NCI-H128 (cell line): ENCODE data around the gene CNDP1.

ENCODE experiments used
- DNase-seq: peaks from one replicate; lab custom pipeline; 2025; ENCODE audit not compliant: unreplicated experiment; lab: John Stamatoyannopoulos, UW

Gene CNDP1

DNA sequence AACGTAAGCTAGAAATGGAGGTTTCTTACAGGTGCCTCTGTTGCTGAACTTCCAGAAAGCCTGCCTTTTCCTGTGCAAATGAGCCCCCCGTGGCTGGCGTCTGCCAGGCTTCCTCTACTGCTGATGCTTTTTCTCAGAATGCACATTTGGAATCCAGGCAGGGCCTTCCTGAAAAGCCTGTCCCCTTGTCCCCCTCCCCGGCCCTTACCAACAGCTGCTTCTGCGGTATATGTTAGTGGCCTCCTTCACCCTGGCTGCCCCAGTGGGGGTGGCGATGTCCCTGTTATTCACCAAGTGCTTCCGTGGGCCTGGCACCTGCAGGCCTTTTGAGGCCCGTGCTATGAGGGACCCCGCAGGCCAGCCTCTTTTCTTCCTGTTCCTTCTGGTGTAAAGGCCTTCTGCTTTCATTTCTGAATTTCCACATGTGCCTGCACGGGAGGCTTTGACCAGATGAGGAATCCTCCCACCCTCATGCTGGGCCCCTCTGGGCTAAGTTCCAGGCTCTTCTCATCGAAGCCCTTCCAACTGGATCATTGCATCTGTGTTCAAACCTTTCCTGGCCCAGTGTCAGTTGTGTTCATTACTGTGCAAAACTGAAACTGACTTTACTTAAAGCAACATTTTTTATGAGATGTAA lies 27.7 kb upstream of the CNDP1 start:
- DNase-seq, result no peak

DNA sequence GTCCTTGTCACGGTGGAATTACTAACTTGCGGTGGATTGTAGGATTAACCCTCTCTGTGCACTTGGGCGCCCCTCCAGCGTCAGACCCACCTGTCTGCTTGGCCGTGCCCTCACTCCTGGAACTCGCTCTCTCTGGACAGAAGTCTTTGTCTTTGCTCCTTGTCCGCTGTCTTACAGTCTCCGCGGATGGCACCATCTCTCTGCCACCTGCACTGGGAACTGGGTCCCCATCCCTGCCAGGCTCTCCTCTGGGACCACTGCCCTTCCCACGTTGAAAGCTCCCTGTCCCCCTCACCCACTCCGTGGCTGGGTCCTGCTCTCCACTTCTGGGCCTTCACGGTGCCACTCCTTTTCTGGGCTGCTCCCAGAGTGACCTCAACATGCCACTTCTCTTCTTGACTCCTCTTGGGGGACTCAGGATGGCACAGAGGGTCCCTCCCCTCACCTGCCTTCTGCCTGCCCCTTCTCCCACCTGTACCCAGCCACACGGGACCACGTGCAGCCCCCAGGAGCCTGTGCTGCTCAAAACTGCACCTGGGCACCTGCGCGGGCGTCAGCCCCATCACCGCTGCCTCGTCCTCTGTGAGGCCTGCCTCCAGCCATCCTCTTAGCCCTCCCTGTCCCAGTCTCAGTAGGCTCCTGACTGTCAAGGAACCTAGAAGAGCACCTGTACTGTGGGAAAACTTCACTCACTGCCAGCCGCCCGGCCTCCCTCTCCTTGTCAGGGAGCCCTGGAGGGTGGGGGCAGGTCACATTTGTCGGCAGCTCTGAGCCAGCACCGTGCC lies 27.0 kb upstream of the CNDP1 start:
- DNase-seq, result no peak

DNA sequence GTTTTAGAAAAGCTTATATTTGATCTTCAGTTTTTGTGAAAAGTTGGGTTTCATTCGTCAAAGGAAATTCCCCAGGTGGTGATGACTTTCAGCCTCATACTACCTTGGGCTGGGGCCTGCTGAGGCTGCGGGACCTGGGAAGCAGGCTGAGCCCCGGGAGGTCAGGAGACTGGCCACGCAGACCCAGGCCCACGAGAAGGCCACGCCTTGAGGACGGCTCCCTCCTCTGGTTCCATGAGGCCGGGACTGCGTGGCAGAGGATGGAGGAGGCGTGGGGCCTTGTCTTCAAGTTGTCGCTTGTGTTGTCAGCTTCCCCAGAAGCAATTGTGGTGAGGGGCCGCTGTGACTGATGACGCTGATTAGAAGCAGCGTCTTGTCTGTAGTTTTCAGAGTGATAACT lies 26.4 kb upstream of the CNDP1 start:
- DNase-seq, result no peak

DNA sequence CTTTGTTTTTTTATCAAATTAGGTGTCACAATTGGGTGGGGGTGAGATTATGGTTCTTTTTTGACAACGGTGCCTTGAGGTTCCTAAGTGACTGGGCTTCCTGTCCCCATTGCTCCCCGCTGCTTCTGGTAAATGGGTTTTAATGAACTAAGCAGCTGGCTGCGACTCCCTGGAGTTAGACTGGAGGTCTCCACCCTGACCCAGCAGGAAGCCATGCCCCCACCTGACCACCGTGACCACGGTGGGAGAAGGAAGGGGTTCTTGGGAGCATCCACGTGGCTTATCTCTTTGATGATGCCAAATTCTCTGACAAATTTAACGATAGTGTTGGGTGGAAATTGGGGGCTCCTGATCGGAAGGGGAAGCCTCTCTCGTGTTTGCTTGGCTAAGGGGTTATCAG lies 25.9 kb upstream of the CNDP1 start:
- DNase-seq, result no peak

DNA sequence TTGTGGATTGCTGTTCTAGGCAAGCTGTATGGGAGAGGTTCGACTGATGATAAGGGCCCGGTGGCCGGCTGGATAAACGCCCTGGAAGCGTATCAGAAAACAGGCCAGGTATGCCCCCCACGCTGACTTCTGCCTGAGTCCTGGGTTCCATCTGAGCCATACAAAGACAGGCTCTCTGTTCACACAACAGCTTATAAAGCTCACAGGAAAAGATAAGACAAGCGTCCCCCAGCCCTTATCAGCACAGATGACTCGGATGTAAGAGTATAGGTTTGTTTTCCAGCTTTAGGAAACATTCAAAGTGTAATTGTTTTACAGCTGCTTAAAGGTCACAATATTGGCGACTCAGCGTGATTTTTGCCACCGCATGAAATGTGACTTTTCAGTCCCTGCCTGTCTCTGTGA lies 25.5 kb upstream of the CNDP1 start:
- DNase-seq, result no peak

DNA sequence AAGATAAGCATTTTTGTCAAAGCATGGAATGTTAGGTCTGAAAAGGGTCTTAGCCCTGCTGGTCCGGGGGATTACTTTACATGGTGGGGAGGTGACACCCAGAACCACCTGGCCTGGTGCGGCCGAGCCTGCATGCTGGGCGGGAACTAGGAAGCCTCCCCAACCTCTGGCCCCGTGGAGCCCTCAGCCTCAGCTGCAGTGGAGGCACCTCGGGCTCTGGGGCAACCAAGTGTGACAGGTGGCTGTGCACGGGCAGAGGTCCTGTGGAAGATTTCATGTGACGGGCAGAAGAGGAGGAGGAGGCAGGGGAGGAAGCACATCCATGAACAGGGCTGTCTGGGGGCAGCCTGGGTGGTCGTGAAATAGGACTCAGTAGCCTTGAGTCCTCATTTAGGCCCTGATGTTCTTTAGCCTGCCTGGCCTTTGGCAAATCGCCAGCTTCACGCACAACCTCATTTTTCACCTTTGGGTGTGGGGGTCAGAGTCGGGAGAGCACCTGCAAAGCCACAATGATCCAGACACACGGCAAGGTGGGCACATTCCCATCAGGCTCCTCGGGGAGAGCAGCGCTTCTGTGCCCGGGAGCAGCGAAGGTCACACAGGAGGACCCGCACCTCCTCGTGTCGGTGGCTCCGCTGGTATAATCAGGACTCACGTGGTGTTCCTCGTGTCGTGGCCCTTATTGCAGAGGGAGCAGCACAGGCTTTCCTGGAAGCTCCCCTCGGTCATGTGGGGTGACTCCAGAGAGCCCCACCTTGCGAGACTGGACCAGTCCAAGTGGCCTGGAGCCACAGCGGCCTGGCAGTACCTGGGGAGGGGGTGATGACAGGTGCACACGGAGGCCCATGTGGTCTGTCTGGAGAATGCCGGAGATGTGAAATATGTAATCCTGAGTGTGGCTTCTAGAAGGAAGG lies 24.2 kb upstream of the CNDP1 start:
- DNase-seq, result no peak

DNA sequence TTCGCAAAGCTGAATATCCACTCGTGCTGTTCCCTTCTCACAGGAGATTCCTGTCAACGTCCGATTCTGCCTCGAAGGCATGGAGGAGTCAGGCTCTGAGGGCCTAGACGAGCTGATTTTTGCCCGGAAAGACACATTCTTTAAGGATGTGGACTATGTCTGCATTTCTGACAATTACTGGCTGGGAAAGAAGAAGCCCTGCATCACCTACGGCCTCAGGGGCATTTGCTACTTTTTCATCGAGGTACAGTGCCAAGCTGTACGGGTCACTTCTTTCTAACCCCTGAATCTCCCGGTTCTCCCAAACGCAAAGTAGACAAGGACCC lies 23.6 kb upstream of the CNDP1 start:
- no peak for DNase-seq

DNA sequence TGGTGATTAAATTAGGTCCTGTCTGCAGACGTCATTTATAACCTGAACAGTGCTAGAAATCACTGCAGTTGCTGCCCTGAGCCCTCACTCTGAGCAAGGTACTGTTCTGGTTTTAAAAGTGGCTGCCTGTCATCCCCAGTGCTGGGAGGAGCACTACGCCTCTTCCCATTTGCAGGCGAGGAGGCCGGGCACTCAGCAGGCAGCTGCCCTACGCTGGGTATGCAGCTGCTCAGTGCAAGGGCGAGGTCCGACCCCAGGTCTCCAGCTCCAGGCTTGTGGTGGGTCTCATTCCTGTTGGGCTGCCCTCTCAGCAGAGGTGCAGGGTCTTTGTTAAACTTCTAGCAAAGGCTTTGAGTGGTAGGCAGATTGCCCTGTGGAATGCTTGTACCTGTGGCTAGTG lies 22.5 kb upstream of the CNDP1 start:
- DNase-seq, result no peak

DNA sequence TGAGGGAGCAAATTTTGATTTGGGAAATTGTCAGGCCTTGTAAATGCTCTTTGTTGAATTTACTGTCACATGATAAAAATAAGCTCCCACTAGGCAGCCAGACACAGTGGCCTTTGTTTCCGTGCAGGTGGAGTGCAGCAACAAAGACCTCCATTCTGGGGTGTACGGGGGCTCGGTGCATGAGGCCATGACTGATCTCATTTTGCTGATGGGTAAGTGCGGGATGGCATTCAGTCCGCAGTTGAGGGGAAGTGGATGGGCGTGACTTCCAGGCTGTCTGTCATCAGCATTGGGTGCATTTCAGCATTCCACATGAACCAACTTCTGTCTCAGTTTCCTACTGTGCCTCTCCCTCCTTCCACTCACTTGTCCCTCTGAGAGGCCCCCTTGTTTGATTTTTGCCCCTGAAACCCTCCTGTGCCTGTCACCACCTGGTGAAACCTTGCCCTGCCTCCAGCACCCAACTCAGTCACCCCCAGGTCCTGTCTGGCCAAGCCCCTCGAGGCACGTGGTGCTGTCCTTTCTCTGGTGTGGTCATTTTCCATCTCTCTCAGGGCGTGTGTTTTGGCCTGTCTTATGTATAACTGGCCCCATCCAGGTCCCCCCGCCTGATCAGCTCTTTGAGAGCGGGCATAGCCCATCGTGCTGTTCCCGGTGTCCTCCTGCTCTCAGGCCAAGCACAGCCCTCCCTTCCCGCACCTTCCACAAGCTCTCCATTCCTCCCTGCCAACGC lies 21.8 kb upstream of the CNDP1 start:
- DNase-seq, result no peak

DNA sequence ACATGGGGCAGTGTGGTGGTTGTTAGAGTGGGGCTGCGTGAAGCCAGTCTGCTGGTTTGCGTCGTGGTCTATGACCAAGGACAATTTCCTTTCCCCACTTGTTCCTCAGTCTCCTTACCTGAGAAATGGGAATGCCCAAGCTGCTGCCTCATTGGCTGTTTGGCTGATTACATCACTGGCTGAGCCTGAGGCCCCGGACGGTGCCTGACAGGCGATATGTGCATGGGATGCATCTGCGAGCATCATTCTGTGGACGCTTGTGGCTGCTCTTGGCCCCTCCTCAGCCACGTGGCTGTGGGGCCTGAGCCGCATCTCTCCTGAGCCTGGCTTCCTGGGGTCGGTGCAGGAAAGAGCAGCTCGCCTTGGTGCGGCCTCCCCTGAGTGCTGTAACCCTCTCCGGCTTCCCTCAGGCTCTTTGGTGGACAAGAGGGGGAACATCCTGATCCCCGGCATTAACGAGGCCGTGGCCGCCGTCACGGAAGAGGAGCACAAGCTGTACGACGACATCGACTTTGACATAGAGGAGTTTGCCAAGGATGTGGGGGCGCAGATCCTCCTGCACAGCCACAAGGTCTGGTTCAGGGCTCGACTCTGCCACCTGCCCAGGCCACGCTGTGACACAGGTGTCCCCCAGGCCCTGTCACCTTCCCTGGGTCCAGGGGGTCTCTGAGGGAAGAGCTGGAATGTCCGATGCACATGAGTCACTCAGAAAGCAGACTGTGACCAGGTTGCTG lies 21.0 kb upstream of the CNDP1 start:
- DNase-seq, result no peak

DNA sequence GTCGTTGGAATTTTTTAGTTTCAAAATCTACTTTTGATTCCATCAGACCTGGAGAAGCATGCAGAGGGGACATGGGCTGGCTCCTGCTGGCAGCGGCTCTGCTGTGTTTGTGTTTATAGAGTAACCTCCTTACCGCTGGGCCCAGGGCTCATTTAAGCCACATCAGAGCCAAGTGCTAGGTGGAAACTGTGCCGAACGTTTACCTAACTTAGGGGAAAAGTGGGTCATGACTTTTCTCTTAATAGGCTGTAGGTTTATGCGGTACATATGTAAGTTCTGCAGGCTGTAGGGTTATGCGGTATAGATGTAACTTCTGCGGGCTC lies 20.5 kb upstream of the CNDP1 start:
- no peak for DNase-seq

DNA sequence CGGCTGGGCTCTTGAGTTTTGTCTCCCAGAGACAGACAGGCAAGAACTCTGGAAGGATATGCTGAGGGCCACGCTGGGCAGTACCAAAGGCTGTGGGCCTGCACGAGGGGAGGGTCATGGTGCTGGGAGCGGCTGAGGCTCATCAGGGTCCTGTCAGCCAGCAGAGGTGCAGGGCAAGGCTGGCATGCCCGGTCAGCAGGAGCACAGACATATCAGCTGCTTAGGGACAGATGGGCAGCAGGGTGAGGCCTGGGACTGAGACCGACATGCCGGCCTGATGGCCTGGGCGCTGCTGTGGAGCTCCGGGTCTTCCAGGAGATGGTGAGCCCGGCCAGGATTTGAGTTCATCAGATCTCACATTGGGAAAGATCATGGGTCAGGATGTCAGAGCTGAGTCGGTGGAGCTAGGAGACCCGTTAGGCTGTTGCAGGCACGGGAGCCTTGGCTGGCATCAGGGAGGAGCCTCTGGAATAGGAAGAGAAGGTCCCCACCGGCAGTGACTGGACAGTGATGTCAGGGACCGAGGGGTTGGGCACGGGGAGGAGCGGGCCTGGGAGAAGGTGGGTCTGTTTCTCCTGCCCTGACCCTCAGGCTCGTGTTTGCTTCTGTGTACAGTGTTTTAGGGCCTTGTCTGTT lies 19.3 kb upstream of the CNDP1 start:
- no peak for DNase-seq

DNA sequence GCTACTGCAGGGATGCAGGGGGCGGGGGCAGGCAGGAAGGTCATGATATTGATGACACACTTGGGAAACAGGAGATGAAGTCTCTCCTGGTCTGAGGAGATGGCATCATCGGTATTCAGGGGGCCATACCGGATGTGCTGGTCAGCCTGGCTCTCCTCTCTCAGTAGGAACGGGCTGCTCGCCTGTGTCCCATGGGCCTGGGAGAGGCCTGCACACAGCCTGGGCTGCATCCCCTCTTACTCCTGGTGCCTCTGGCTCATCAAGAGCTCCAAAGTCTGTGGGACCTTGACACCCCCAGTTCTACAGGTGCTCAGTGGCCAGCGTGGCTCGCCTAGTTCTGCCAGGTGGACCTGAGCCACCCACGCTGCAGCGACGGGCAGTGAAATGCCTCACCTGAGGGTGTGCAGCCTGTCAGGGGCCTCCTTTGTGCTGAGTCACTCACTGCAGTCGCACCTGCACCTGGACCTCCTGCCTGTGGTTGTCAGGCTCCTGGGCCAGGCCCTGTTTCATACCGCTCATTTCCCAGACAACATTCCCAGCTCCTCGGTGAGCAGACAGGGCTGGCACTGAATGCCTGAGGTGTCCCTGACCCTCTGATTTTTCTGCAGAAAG lies 18.6 kb upstream of the CNDP1 start:
- DNase-seq, result no peak

DNA sequence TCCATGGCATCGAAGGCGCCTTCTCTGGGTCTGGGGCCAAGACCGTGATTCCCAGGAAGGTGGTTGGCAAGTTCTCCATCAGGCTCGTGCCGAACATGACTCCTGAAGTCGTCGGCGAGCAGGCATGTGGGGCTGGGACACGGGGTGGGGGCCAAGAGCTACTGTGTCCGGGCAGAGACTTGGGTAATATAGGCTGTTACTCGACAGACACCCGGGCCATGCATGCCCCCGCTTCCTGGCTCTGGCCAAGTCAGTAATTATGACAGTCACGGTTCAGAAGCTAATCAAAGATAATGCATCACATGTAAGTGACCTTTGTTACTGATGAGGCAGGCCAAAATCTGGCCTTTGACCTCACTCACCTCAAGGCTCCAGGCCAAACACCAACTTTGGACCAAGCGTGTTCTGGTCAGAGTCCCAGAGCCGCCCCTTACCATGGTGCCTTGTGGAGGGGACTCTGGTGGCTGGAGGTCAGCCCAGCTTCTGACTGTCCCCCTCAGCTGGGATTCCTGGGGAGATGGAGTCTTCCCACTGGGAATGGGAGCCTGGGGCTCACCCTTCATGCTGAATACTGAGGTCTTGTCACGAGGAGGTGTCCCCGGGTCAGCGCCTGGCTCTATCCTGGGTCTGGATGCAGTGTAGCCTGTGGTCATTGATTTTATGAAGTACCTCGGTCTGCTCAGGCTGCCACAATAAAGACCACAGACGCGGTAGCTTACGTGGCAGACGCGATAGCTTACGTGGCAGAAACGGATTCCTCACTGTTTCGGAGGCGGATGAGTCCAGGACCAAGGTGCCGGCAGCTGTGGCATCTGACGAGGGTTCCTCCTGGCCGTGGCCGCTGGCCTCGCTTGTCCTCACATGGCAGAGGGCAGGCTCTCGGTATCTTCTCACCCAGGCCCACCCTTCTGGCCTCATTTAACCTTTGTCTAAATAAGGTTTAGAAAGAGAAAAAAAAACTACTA lies 17.7 kb upstream of the CNDP1 start:
- DNase-seq, result no peak

DNA sequence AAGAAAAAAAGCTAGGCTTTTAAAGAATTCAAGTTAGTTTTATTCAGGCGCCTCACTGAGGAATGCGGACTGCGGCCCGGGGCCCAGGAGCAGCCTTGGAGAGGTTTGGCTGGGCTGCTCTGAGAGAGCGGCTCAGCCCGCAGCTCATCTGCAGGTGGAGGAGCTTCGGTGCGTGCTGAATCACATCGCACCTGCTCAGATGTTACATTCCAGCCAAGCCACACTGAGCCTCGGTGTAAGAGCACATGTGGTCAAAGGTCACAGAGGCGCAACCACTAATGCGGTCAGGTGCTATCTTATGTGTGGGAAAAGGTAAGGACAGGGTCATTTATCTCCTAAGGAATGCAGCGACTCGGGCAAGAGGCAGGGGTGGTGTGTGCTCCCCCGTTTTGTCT lies 17.1 kb upstream of the CNDP1 start:
- no peak for DNase-seq

DNA sequence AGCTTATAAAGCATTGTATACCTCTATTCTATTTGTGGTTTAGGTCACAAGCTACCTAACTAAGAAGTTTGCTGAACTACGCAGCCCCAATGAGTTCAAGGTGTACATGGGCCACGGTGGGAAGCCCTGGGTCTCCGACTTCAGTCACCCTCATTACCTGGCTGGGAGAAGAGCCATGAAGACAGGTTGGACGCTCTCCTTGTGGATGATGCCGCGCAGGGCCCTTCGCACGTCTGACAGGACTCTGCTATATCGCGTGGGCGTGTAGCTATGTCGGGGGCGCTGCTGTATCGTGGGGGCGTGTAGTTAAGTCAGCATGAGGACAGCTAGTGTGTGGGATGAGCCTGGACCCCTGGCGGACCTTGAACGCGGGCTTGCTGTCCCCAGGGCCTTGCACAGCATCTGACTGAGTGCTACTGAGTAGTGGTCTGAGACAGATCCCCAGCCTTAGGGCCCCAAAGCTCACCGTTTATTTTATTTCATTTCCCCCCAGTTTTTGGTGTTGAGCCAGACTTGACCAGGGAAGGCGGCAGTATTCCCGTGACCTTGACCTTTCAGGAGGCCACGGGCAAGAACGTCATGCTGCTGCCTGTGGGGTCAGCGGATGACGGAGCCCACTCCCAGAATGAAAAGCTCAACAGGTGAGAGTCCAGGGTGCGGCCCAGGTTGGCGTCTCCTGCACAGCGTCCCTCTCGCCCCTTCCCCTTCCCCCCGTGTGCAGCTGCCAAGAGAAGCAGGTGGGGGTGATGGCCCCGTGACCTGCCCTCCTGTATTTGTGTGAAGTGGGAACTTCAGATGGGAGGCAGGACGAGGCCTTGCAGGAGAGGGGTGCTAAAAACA lies 15.6 kb upstream of the CNDP1 start:
- DNase-seq, result no peak

DNA sequence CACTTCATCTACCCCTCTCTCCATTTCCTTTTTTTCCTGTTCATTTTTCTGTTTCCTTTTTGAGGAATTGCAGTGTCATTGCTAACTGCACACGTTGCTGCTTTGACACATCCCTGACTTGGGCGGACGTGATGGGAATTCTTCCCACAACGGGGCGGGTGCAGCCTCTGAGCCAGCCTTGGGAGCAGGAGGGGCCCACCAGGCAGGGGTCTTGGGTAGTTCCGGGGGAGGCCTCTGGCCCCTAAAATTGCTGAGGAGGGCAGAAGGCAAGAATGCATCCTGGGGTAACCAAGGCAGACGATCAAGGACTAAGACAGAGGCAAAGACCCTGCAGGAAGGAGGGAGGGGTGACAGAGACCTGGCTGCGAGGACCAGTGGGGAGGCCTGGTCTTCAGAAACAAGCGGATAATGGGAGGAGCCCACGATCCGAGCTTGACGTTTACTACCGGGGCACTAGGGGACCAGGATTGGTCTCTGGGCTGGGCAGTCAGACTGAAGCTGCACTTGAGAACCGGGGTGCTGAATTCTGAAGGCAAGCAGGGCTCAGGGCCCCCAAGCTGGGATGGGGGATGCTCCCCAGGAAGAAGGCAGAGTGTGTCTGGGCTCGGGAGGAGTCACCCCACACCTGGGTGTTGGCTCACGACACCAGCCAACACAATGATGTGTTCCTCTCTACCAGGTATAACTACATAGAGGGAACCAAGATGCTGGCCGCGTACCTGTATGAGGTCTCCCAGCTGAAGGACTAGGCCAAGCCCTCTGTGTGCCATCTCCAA lies 14.8 kb upstream of the CNDP1 start:
- DNase-seq, result no peak
